HCT116 (cell line): Measurements from ENCODE around the gene SEMA5A. TPM values are rescaled to one million over a fixed set of nuclear protein-coding genes. Genes with fewer than 3 reads are reported as not detected.

Experiments
- ATAC-seq: fragments of 200-7000 bp; cut with Tn5 transposase; 2 replicates; pipeline ENCODE4 v1.9.1; 2020; ENCODE audit warnings: mild to moderate bottlenecking, moderate library complexity
- BruUV-seq: library from RNA; stranded (reverse); fragments of 400-500 nt; replicated peaks from 2 replicates; lab custom pipeline; 2021; lab: Mats Ljungman, UMichigan
- CTCF ChIA-PET: fragments of 300-600 bp; sonication (Branson Sonifier 250); formaldehyde crosslinking; loops from one replicate; lab custom pipeline; 2021; ENCODE audit warnings: antibody characterized with exemption; lab: Charles Lee
- POLR2A ChIA-PET: fragments of 300-600, 350-600 bp; sonication (Branson Sonifier 250); formaldehyde crosslinking; loops from one replicate; lab custom pipeline; 2021; ENCODE audit warnings: antibody characterized with exemption; lab: Charles Lee
- RAD21 ChIA-PET, 2 experiments: fragments of 300-600 bp; sonication (Branson Sonifier 250); formaldehyde crosslinking; loops; one replicate each; lab custom pipeline; 2023; ENCODE audit warnings: low total read pairs in 2 of 2; ENCODE audit not compliant: uncharacterized antibody in 2 of 2, unreplicated experiment in 2 of 2, low non-redundant PET in 1 of 2; lab: Charles Lee
- DNase-seq: peaks from one replicate; pipeline ENCODE4 v3.0.0-alpha.2; 2010; ENCODE audit warnings: low read depth, low spot score
- H2AFZ ChIP-seq: fragments of 200-600 bp; shearing (Covaris generic), sonication (generic); 2 replicates; pipeline ENCODE4 v1.6.1; 2017; ENCODE audit warnings: low read depth, mixed run types, mixed read lengths, antibody characterized with exemption, low read length; ENCODE audit not compliant: poor library complexity, severe bottlenecking
- H3K27ac ChIP-seq: 2 replicates; pipeline ENCODE4 v1.5.1; 2012; ENCODE audit warnings: low read depth, low read length
- H3K27me3 ChIP-seq: fragments of 200-600 bp; sonication (generic); 2 replicates; pipeline ENCODE4 v1.6.1; 2016; ENCODE audit warnings: mixed run types, low read length, mixed read lengths; ENCODE audit not compliant: insufficient read depth
- H3K36me3 ChIP-seq, 2 experiments: fragments of 200-500 bp in 1 of 2; fragments of 200-600 bp in 1 of 2; sonication (Bioruptor generic) in 1 of 2; sonication (generic) in 1 of 2; 2 replicates each; pipeline versions ENCODE4 v1.5.1 to v1.6.1; 2014 to 2016; ENCODE audit warnings: low read length in 2 of 2, inconsistent platforms in 1 of 2, mixed read lengths in 1 of 2, mixed run types in 1 of 2; ENCODE audit not compliant: insufficient read depth in 2 of 2, control insufficient read depth in 1 of 2
- H3K4me1 ChIP-seq, 2 experiments: fragments of 200-600 bp in 1 of 2; sonication (generic) in 1 of 2; 2 replicates each; pipeline versions ENCODE4 v1.5.1 to v1.6.1; 2012 to 2017; ENCODE audit warnings: low read length in 2 of 2, inconsistent platforms in 1 of 2, mild to moderate bottlenecking in 1 of 2, mixed read lengths in 1 of 2, mixed run types in 1 of 2, moderate library complexity in 1 of 2; ENCODE audit not compliant: insufficient read depth in 2 of 2, control insufficient read depth in 1 of 2
- H3K4me2 ChIP-seq: fragments of 200-600 bp; sonication (generic); 2 replicates; pipeline ENCODE4 v1.6.1; 2017; ENCODE audit warnings: mixed run types, low read length, mixed read lengths
- H3K4me3 ChIP-seq, 2 experiments: fragments of 200-600 bp in 1 of 2; sonication (generic) in 1 of 2; replicated peaks in 1 of 2; 2 replicates each; pipeline ENCODE4 v1.5.1; 2011 to 2016; ENCODE audit warnings: low read length in 2 of 2, control low read depth in 1 of 2, low read depth in 1 of 2, mild to moderate bottlenecking in 1 of 2, mixed read lengths in 1 of 2, mixed run types in 1 of 2
- H3K79me2 ChIP-seq: fragments of 200-600 bp; sonication (generic); 2 replicates; pipeline ENCODE4 v1.6.1; 2017; ENCODE audit warnings: mild to moderate bottlenecking, mixed run types, low read length, moderate library complexity, mixed read lengths; ENCODE audit not compliant: insufficient read depth
- H3K9ac ChIP-seq: fragments of 200-600 bp; sonication (generic); 2 replicates; pipeline ENCODE4 v1.6.1; 2016; ENCODE audit warnings: low read length, mixed read lengths
- H3K9me2 ChIP-seq: fragments of 200-600 bp; sonication (generic), shearing (Covaris generic); 2 replicates; pipeline ENCODE4 v1.6.1; 2017; ENCODE audit warnings: mixed run types, mild to moderate bottlenecking, moderate library complexity; ENCODE audit not compliant: insufficient read depth
- H3K9me3 ChIP-seq, 2 experiments: fragments of 200-500 bp in 1 of 2; fragments of 200-600 bp in 1 of 2; sonication (Bioruptor generic) in 1 of 2; sonication (generic) in 1 of 2; 2 replicates each; pipeline ENCODE4 v1.6.1; 2014 to 2017; ENCODE audit warnings: low read length in 2 of 2, mixed read lengths in 2 of 2, inconsistent platforms in 1 of 2, low read depth in 1 of 2, mild to moderate bottlenecking in 1 of 2, mixed run types in 1 of 2, moderate library complexity in 1 of 2; ENCODE audit not compliant: control insufficient read depth in 1 of 2, insufficient read depth in 1 of 2
- H4K20me1 ChIP-seq: fragments of 200-600 bp; sonication (generic), shearing (Covaris generic); 2 replicates; pipeline ENCODE4 v1.6.1; 2017; ENCODE audit warnings: mixed run types, mild to moderate bottlenecking, moderate library complexity; ENCODE audit not compliant: insufficient read depth
- CBX3 ChIP-seq: IDR thresholded peaks from 2 replicates; pipeline ENCODE4 v1.6.1; 2012; ENCODE audit warnings: low read depth
- CEBPB ChIP-seq: IDR thresholded peaks from 2 replicates; pipeline ENCODE4 v1.6.1; 2012; ENCODE audit warnings: low read depth
- EGR1 ChIP-seq: IDR thresholded peaks from 2 replicates; pipeline ENCODE4 v1.6.1; 2012; ENCODE audit warnings: low read depth
- POLR2A ChIP-seq: IDR thresholded peaks from 2 replicates; pipeline ENCODE4 v1.7.0; 2011; ENCODE audit warnings: borderline replicate concordance; ENCODE audit not compliant: insufficient read depth, insufficient read length; ENCODE audit errors: extremely low read depth
- RAD21 ChIP-seq: IDR thresholded peaks from 2 replicates; pipeline ENCODE4 v1.6.1; 2012; ENCODE audit warnings: low read depth, mild to moderate bottlenecking
- SP1 ChIP-seq: IDR thresholded peaks from 2 replicates; pipeline ENCODE4 v1.6.1; 2012; ENCODE audit warnings: low read depth
- SRF ChIP-seq: IDR thresholded peaks from 2 replicates; pipeline ENCODE4 v1.6.1; 2012; ENCODE audit warnings: low read depth
- YY1 ChIP-seq: IDR thresholded peaks from 2 replicates; pipeline ENCODE4 v1.6.1; 2011; ENCODE audit warnings: low read length, low read depth, moderate library complexity, mild to moderate bottlenecking; ENCODE audit not compliant: insufficient replicate concordance; ENCODE audit errors: extremely low read depth
- ZBTB33 ChIP-seq: IDR thresholded peaks from 2 replicates; pipeline ENCODE4 v1.6.1; 2011; ENCODE audit warnings: mild to moderate bottlenecking, low read length, moderate library complexity; ENCODE audit not compliant: insufficient replicate concordance; ENCODE audit errors: extremely low read depth
- ZFX ChIP-seq: fragments of 450-650 bp; IDR thresholded peaks from 2 replicates; pipeline ENCODE4 v1.6.1; 2017
- ZNF274 ChIP-seq: fragments of 200-500 bp; sonication (Bioruptor generic); IDR thresholded peaks from 2 replicates; pipeline ENCODE4 v1.6.1; 2014; ENCODE audit warnings: mild to moderate bottlenecking, low read depth, low read length, inconsistent platforms
- intact Hi-C: fragments of 100-400 bp; cut with micrococcal nuclease; formaldehyde crosslinking; loops from 2 replicates; pipeline ENCODE4 v1.10.0; 2022
- total RNA-seq: library from RNA; stranded (reverse); gene quantifications from one replicate; pipeline ENCODE4 v1.2.1, GENCODE V29; 2021; ENCODE audit not compliant: unreplicated experiment
- TF ChIP-seq, protein P1 (sequence below): IDR thresholded peaks from 2 replicates; pipeline ENCODE4 v1.6.1; 2012; ENCODE audit warnings: low read depth
- TF ChIP-seq, protein P2 (sequence below), 3 experiments: fragments of 200-600 bp in 1 of 3; sonication (generic) in 1 of 3; IDR thresholded peaks in 2 of 3; conservative IDR thresholded peaks in 1 of 3; 2 replicates each; pipeline ENCODE4 v1.5.1; 2012 to 2017; ENCODE audit warnings: low read depth in 2 of 3, low read length in 2 of 3, antibody characterized with exemption in 1 of 3, borderline replicate concordance in 1 of 3, control low read depth in 1 of 3, mild to moderate bottlenecking in 1 of 3, mixed read lengths in 1 of 3, mixed run types in 1 of 3, moderate library complexity in 1 of 3; ENCODE audit not compliant: insufficient read depth in 1 of 3

Gene SEMA5A
- total RNA-seq, 1 experiment from 2014 or later, result 0.02 TPM

DNA sequence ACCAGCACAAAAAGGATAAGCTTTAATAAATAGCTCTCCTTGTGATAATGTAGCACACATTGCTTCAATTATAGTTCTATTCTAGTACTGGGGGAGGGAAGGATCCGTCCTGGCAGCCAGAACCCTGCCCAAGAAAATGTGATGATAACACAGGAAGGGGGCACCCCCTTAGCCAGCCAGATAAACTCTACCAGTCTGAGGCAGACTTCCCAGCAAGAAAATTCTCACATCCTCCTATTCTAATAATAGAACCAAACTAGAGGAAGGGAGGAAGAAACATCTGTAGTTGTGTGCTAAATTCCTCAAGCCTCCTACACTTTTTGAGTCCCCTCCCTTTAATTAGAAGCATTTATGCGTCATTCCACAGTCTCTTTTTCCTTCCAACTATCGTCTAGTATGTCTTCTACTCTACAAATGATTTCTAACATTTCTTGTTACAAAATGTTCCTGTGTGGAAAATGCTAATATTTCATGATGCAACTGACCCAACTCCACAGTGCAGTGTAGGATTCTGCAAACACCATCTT, 261.0 kb downstream of the SEMA5A start (continued):
- TF ChIP-seq, protein P1, sequence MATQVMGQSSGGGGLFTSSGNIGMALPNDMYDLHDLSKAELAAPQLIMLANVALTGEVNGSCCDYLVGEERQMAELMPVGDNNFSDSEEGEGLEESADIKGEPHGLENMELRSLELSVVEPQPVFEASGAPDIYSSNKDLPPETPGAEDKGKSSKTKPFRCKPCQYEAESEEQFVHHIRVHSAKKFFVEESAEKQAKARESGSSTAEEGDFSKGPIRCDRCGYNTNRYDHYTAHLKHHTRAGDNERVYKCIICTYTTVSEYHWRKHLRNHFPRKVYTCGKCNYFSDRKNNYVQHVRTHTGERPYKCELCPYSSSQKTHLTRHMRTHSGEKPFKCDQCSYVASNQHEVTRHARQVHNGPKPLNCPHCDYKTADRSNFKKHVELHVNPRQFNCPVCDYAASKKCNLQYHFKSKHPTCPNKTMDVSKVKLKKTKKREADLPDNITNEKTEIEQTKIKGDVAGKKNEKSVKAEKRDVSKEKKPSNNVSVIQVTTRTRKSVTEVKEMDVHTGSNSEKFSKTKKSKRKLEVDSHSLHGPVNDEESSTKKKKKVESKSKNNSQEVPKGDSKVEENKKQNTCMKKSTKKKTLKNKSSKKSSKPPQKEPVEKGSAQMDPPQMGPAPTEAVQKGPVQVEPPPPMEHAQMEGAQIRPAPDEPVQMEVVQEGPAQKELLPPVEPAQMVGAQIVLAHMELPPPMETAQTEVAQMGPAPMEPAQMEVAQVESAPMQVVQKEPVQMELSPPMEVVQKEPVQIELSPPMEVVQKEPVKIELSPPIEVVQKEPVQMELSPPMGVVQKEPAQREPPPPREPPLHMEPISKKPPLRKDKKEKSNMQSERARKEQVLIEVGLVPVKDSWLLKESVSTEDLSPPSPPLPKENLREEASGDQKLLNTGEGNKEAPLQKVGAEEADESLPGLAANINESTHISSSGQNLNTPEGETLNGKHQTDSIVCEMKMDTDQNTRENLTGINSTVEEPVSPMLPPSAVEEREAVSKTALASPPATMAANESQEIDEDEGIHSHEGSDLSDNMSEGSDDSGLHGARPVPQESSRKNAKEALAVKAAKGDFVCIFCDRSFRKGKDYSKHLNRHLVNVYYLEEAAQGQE, result no peak
- no peak for TF ChIP-seq EGR1
- TF ChIP-seq SP1, result no peak
- TF ChIP-seq ZNF274, result no peak
- no peak for TF ChIP-seq ZFX
- TF ChIP-seq, protein P2, sequence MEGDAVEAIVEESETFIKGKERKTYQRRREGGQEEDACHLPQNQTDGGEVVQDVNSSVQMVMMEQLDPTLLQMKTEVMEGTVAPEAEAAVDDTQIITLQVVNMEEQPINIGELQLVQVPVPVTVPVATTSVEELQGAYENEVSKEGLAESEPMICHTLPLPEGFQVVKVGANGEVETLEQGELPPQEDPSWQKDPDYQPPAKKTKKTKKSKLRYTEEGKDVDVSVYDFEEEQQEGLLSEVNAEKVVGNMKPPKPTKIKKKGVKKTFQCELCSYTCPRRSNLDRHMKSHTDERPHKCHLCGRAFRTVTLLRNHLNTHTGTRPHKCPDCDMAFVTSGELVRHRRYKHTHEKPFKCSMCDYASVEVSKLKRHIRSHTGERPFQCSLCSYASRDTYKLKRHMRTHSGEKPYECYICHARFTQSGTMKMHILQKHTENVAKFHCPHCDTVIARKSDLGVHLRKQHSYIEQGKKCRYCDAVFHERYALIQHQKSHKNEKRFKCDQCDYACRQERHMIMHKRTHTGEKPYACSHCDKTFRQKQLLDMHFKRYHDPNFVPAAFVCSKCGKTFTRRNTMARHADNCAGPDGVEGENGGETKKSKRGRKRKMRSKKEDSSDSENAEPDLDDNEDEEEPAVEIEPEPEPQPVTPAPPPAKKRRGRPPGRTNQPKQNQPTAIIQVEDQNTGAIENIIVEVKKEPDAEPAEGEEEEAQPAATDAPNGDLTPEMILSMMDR (IDR thresholded peaks at IDR 0.05 in 2 of 3, conservative IDR thresholded peaks at IDR 0.05 in 1 of 3; ENCODE audit: borderline replicate concordance in 1 of 3, insufficient read depth in 1 of 3, low read depth in 2 of 3, low read length in 2 of 3), result no peak

DNA sequence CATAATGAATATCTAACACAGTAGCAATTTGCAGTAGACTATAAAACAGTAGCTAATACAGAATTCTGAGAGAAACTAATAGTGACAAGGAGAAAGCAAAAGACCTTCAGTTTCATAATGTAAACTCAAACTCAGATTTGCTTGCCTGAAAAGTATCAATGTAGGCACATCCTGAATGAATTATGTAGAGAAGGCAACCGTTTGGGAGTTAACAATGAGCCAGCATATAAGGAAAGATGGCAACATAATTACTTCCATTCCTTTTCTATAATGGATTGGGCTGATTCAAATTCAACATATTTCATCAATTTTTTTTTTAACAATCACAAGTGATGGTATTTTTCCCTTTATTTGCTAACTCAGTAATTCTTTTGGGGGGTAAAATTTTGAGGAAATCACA, 261.6 kb downstream of the SEMA5A start:
- no TSS peak for BruUV-seq
- no peak for TF ChIP-seq EGR1
- no peak for TF ChIP-seq POLR2A
- no peak for TF ChIP-seq YY1
- TF ChIP-seq CBX3, result no peak
- no peak for TF ChIP-seq ZNF274
- no peak for TF ChIP-seq ZBTB33
- TF ChIP-seq CEBPB, result no peak
- TF ChIP-seq RAD21, result no peak
- no peak for TF ChIP-seq SP1
- TF ChIP-seq, protein P1, result no peak
- TF ChIP-seq SRF, result no peak

More for the DNA sequence above, 261.6 kb downstream of the SEMA5A start:
- ChIA-PET RAD21 (no interaction called here), POLR2A (no interaction called here), CTCF (no interaction called here)
- DNase-seq (no peak), ATAC-seq (no peak)
- Histone ChIP-seq H3K9ac (no peak overlapping the region), H3K36me3 (no peaks in the 10 kb centered on the region), H3K27me3 (no peaks in the 10 kb centered on the region), H3K79me2 (no peaks in the 10 kb centered on the region), H4K20me1 (no peaks in the 10 kb centered on the region), H3K9me3 (peaks cover 4 to 18% of the 10 kb centered on the region in 2 experiments; a peak in 2 of 4 replicates), H3K4me1 (no peaks in the 10 kb centered on the region), H2AFZ (no peak overlapping the region), H3K4me2 (no peak overlapping the region), H3K27ac (no peak overlapping the region), H3K4me3 (no peak overlapping the region), H3K9me2 (no peaks in the 10 kb centered on the region)
- intact Hi-C loops, result no loop called here
